NB4 (cell line): ENCODE results near the gene TNS1.

ENCODE experiments used
- DNase-seq: peaks from one replicate; pipeline ENCODE4 v3.0.0; 2010; ENCODE audit warnings: low read depth
- H3K4me3 ChIP-seq: one replicate; pipeline ENCODE4 v1.5.1; 2011; ENCODE audit warnings: mild to moderate bottlenecking, low read depth, low read length, moderate library complexity
- MYC ChIP-seq: IDR thresholded peaks from 2 replicates; pipeline ENCODE4 v1.6.1; 2011; ENCODE audit warnings: low read depth, low read length
- POLR2A ChIP-seq: IDR thresholded peaks from 2 replicates; pipeline ENCODE4 v1.6.1; 2011; ENCODE audit warnings: mild to moderate bottlenecking; ENCODE audit not compliant: insufficient read length; ENCODE audit errors: extremely low read depth
- TF ChIP-seq, protein P1 (sequence below): IDR thresholded peaks from one replicate; pipeline ENCODE4 v1.5.1; 2012; ENCODE audit warnings: low read depth, low read length
- TF ChIP-seq, protein P2 (sequence below): IDR thresholded peaks from 2 replicates; pipeline ENCODE4 v1.6.1; 2011; ENCODE audit warnings: low read depth, low read length

The TNS1 gene

DNA sequence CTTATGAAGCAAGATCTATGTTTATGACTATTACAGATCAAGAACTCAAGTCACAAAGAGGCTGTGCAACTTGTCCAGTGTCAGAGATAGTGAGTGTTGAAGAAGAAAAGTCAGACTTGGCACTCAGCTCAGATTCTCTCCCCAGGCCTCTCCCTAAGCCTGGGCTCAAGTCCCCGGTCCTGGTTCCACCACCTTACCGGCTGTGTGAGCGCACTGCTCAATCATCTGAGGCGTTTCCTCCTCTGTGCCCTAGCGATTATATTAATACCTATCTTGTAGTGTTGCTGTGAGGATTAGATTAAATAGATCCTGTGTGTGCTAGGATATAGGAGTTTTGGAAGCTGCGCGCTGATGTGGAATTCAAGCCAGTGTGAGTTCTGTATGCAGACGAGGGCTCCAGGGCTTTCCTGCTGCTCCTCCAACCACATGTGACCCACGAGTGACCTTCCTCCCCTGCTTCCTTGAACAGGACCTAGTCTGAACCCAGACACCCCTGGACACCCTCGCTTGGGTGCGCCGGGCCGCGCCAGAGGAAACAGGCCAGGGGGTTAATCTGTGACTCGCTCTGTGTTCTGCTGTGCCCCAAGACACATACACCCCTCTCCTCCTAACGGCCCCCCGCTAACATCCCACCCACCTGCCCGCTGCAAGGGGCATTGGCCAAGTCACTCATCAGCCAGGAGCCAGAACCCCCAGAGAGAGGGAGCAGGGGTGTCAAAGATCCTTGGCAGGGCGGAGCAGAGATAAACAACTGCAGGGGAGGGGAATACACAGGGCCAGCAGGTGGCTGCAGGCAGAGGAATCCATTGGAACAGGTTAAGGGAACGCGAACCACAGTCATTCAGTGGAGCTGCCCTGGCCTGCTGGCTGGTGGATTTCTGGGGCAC is 38.3 kb downstream of the TNS1 start:
- H3K4me3 ChIP-seq: no peak overlapping the region
- no peak for DNase-seq
- TF ChIP-seq POLR2A (no peak), MYC (no peak)
- TF ChIP-seq, protein P1, sequence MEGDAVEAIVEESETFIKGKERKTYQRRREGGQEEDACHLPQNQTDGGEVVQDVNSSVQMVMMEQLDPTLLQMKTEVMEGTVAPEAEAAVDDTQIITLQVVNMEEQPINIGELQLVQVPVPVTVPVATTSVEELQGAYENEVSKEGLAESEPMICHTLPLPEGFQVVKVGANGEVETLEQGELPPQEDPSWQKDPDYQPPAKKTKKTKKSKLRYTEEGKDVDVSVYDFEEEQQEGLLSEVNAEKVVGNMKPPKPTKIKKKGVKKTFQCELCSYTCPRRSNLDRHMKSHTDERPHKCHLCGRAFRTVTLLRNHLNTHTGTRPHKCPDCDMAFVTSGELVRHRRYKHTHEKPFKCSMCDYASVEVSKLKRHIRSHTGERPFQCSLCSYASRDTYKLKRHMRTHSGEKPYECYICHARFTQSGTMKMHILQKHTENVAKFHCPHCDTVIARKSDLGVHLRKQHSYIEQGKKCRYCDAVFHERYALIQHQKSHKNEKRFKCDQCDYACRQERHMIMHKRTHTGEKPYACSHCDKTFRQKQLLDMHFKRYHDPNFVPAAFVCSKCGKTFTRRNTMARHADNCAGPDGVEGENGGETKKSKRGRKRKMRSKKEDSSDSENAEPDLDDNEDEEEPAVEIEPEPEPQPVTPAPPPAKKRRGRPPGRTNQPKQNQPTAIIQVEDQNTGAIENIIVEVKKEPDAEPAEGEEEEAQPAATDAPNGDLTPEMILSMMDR: no peak
- TF ChIP-seq, protein P2, sequence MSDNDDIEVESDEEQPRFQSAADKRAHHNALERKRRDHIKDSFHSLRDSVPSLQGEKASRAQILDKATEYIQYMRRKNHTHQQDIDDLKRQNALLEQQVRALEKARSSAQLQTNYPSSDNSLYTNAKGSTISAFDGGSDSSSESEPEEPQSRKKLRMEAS: no peak

DNA sequence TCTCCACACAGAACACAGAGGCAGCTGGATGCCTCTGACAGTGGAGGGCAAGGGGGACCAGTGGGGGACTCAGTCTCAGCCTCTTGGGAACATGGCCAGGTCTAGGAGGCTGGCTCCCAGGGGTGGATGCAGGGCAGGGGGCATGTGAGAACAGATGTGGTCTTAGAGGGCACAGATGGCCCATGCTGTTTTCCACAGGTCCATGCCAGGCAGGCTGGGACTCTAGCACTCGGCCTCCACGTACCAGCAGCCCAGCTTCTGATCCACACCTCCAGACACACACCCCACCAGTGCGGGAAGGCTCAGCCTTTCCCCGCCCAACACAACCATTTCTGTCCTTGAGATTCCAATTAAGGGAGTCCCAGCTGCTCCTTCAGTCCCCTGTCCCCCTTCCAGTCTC is 42.4 kb downstream of the TNS1 start:
- no peak overlapping the region for H3K4me3 ChIP-seq
- TF ChIP-seq, protein P2: no peak
- no peak for DNase-seq

DNA sequence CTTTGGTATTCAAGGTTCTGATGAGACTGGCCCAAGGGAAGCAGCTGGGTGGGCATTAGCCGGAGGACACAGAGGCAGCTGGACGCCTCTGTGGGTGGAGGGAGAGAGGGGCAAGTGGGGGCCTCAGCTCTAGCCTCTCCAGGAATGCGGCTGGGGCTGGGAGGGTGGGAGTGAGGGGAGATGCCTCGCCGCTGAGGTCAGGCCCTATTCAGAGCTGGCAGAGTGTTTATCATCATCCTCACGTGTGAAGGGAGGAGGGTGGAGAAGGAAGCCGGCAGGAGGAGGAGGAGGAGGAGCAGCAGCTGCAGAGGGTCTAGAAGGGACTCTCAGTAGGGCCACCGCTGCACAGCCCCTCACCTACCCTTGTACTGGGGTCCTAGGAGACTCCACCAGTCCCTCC is 43.1 kb downstream of the TNS1 start:
- no peak overlapping the region for H3K4me3 ChIP-seq
- DNase-seq: no peak
- TF ChIP-seq, protein P1: no peak
- TF ChIP-seq MYC (no peak), POLR2A (no peak)
- TF ChIP-seq, protein P2: no peak

DNA sequence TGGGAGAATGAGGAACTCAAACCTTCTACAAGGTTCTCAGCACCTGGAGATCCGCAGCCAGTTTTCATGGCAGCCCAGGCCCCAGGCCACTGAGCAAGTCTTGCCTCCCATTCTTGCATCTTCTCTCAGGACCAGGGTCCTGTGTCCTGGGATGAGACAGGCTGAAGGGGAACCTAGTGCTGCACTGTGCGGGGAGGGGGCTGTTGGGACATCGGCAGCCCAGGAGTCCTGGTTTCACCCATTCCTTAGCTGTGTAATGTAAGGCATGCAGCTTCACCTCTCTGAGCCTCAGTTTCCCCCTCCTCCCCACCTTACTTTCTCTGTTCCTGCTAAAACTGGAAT is 43.9 kb downstream of the TNS1 start:
- no peak overlapping the region for H3K4me3 ChIP-seq
- TF ChIP-seq MYC (no peak), POLR2A (no peak)
- TF ChIP-seq, protein P1: no peak
- TF ChIP-seq, protein P2: no peak
- DNase-seq: no peak

DNA sequence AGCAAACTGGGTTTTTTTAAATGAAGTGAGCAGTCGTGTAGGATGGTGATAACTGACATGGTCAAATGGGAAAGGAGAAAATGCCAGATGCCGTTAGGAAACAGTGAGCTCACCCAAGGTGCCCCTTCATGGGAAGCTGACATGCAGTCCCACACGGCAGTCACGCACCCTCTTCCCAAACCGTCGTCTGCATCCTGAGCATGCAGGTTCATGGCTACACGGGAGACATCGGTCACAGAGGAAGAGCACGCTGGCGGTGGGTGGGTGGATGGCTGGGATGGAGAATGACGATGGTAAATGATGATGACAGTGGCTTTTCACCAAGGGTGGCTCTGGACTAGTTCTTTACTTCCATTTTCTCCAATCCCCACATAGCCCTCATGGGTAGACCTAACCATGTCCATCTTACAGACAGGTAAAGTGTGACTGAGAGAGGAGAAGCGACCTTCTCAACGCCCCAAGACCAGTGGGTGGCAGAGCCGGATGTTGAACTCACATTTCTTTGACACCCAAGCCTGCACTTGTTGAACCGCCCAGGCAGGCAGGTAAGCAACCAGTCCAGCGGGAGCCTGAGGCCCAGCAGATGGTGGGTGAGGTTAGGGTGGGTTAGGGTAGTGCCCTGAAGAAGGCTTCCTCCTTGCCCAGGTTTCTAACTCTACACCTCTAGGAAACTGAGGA is 44.5 kb downstream of the TNS1 start:
- TF ChIP-seq, protein P1: no peak
- TF ChIP-seq, protein P2: no peak
- TF ChIP-seq POLR2A (no peak), MYC (no peak)
- DNase-seq: no peak
- H3K4me3 ChIP-seq: no peak overlapping the region
